ENCODE measurements around the gene PTPRD.

DNA sequence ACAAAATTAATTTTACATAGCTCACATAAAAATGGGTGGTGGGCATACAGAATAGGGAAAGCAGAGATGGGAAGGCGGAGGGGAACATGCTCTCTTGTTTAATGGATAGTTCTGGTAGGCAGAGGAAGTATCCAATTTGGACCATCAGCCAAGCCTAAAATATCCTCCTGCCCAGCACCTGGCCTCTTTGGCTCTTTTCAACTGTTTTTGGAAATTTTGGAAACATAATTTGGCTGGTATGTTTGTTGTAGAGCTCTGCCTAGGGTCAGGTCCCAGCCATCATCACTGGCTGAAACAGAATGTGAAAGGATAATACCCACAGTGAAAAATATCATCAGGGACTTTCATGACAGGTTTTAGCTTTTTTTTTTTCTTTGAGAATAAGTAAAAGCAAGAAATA lies 2345.9 kb downstream of the PTPRD start:
- TF ChIP-seq, protein P1, sequence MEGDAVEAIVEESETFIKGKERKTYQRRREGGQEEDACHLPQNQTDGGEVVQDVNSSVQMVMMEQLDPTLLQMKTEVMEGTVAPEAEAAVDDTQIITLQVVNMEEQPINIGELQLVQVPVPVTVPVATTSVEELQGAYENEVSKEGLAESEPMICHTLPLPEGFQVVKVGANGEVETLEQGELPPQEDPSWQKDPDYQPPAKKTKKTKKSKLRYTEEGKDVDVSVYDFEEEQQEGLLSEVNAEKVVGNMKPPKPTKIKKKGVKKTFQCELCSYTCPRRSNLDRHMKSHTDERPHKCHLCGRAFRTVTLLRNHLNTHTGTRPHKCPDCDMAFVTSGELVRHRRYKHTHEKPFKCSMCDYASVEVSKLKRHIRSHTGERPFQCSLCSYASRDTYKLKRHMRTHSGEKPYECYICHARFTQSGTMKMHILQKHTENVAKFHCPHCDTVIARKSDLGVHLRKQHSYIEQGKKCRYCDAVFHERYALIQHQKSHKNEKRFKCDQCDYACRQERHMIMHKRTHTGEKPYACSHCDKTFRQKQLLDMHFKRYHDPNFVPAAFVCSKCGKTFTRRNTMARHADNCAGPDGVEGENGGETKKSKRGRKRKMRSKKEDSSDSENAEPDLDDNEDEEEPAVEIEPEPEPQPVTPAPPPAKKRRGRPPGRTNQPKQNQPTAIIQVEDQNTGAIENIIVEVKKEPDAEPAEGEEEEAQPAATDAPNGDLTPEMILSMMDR (conservative IDR thresholded peaks at IDR 0.05; ENCODE audit: low read length): no peak
- TF ChIP-seq EZH2phosphoT487 (IDR thresholded peaks at IDR 0.05; ENCODE audit: borderline replicate concordance, low read depth, low read length): no peak

Measured in OCI-LY7 (cell line).